ENCODE results near the gene PPP3R1.

The PPP3R1 gene

DNA sequence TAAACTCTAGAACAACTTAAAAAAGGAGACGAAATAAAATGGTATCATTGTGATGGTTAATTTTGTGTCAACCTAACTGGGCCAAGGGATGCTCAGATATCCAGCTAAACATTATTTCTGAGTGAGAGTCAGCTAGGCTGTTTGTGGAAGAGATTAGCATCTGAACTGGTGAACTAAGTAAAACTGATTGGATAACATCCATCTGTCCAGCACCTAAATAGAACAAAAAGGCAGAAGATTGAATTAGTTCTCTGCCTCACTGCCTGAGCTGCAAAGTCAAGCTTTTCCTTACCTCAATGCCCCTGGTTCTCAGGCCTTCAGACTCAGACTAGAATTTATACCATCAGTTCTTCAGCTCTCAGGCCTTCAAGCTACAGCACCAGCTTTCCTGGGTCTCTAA lies 30.0 kb downstream of the PPP3R1 start:
- no peak for DNase-seq (ENCODE audit: low read depth)
- TF ChIP-seq, protein P1, sequence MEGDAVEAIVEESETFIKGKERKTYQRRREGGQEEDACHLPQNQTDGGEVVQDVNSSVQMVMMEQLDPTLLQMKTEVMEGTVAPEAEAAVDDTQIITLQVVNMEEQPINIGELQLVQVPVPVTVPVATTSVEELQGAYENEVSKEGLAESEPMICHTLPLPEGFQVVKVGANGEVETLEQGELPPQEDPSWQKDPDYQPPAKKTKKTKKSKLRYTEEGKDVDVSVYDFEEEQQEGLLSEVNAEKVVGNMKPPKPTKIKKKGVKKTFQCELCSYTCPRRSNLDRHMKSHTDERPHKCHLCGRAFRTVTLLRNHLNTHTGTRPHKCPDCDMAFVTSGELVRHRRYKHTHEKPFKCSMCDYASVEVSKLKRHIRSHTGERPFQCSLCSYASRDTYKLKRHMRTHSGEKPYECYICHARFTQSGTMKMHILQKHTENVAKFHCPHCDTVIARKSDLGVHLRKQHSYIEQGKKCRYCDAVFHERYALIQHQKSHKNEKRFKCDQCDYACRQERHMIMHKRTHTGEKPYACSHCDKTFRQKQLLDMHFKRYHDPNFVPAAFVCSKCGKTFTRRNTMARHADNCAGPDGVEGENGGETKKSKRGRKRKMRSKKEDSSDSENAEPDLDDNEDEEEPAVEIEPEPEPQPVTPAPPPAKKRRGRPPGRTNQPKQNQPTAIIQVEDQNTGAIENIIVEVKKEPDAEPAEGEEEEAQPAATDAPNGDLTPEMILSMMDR (IDR thresholded peaks at IDR 0.05; ENCODE audit: control insufficient read depth, insufficient read depth, low read depth, low read length, missing control alignments) = no peak

DNA sequence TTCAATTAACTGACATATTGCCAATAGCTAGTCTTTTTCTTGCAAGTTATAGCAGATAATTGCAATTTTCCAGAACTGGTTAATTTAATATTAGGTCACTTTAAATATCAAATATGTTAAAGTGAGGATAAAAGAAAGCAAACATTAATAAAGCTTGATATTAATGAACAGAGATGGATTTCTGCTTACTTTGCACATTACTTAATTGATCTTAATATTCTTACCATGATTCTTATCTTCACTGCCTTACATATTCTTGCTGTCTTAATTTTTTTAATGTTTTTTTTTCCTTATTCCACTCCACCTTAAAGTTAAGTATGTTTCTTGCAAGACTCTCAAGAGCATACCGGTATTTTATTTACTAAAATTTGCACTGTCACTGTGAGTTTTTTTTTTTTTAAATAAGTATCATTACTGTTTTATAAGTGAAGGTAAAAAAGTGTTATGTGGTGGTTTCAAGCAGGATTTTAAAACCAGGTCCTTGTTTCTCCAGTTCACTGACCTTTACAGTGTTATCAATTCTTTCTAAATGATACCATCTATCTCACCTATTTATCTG lies 33.9 kb downstream of the PPP3R1 start:
- TF ChIP-seq, protein P1 (IDR thresholded peaks at IDR 0.05; ENCODE audit: control insufficient read depth, insufficient read depth, low read depth, low read length, missing control alignments) = no peak
- no peak overlapping the region for H3K4me3 ChIP-seq (ENCODE audit: control insufficient read depth, low read depth, low read length)
- no peak for DNase-seq (ENCODE audit: low read depth)

More for the DNA sequence above, 30.0 kb downstream of the PPP3R1 start:
- no peak overlapping the region for H3K4me3 ChIP-seq (ENCODE audit: control insufficient read depth, low read depth, low read length)

DNA sequence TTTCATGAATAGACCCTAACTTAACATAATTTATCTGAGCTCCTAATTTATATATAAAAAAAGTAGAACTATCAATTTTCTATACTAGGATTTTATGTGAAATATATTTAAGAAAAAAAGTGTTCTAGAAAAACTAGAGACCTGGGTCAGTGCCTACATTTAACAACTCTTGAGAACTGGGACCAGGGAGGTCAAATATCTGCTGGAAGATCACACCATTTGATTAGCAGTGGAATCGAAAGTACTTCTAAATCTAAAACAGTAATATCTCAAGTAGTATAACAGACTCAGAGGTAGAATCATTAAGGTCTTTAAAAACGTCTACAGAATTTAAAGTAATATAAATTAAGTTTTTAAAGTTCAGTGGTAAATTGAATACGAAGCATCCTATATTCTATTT lies 34.6 kb downstream of the PPP3R1 start:
- no peak for DNase-seq (ENCODE audit: low read depth)
- no peak overlapping the region for H3K4me3 ChIP-seq (ENCODE audit: control insufficient read depth, low read depth, low read length)
- TF ChIP-seq, protein P1 (IDR thresholded peaks at IDR 0.05; ENCODE audit: control insufficient read depth, insufficient read depth, low read depth, low read length, missing control alignments) = no peak

DNA sequence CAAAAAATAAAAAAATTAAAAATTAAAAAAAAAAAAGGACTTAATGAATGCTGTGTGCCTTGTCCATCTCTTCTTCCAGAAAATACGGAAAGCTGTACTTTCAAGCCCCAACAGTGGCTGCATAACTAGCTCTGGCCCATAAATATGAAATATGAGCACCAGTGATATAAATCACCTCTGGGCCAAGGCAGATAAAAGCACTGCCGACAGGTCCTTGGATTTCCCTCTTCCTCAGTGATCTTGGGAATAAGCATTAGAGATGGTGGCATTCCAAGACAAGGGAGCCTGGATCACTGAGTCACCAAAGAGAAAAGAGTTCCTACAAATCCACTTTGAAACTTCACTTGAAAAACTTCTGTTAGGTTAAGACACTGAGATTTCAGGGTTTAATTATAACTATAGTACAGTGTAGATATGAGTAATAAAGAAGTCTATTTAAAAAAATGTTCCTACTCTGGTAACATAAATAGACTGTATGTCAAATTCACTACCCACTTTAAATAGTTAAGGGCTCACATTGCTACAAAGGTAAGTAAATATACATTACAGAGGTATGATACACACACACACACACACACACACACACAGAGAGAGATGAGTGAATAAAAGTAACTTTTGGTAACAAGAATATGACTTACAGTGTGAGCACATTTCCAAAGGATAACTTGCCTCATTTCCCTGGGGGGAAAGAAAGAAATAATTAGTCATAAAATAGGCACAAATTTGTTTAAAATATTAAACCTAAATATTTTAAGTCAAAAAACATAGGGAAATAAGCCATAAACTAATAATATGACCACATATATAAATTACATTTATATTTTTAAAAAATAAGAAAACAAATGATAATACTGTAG lies 35.6 kb downstream of the PPP3R1 start:
- no peak overlapping the region for H3K4me3 ChIP-seq (ENCODE audit: control insufficient read depth, low read depth, low read length)
- DNase-seq (ENCODE audit: low read depth) = no peak
- TF ChIP-seq, protein P1 (IDR thresholded peaks at IDR 0.05; ENCODE audit: control insufficient read depth, insufficient read depth, low read depth, low read length, missing control alignments) = no peak

DNA sequence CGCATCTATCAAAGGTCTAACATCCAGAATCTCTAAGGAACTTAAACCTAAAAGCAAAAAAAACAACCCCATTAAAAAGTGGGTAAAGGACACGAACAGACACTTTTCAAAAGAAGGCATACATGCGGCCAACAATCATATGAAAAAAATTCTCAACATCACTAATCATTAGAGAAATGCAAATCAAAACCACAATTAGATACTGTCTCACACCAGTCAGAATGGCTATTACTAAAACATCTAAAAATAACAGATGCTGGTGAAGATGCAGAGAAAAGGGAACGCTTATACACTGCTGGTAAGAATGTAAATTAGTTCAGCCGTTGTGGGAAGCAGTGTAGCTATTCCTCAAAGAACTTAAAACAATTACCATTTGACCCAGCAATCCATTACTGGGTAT lies 38.0 kb downstream of the PPP3R1 start:
- DNase-seq (ENCODE audit: low read depth) = no peak
- TF ChIP-seq, protein P1 (IDR thresholded peaks at IDR 0.05; ENCODE audit: control insufficient read depth, insufficient read depth, low read depth, low read length, missing control alignments) = no peak
- no peak overlapping the region for H3K4me3 ChIP-seq (ENCODE audit: control insufficient read depth, low read depth, low read length)

DNA sequence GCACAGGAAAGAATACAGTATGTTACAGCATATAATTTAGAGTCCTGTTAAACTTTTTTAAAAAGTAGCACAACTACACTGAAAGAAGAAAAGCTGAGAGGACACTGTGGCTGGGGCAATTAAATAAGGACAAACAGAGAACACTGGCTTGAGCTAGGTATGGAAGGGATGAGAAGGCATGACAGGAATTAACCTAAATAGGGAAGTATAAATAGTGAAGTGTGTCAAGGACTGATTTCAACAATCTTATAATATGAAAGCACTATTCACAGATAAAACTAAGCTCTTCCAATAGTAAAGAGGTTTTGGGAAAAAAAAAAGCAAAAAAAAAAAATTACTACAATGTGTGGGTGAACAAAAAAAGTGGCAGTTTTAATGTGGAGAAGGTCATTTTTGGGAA lies 45.5 kb downstream of the PPP3R1 start:
- TF ChIP-seq, protein P1 (IDR thresholded peaks at IDR 0.05; ENCODE audit: control insufficient read depth, insufficient read depth, low read depth, low read length, missing control alignments) = no peak
- no peak overlapping the region for H3K4me3 ChIP-seq (ENCODE audit: control insufficient read depth, low read depth, low read length)
- no peak for DNase-seq (ENCODE audit: low read depth)
